Activated T-cell treated with anti-CD3 and anti-CD28 coated beads, Interleukin-2, amount 50 U/mL, for 1 hour (primary cell): Measurements from ENCODE around the gene KCNK3.
A peak's percentile ranks its signal among the peaks of the same experiment; 100 is the strongest.

Experiments used
- DNase-seq: peaks from one replicate; pipeline ENCODE4 v3.0.0-alpha.2; 2020

Gene KCNK3

GRCh38 chr2:26715528-26716270 is 23.2 kb downstream of the KCNK3 start:
- DNase-seq = no peak

- no peak for DNase-seq
Measured at GRCh38 chr2:26716340-26716739, 23.8 kb downstream of the KCNK3 start.

- no peak for DNase-seq
Measured at GRCh38 chr2:26716769-26717168, 24.2 kb downstream of the KCNK3 start.

GRCh38 chr2:26717362-26717761 is 24.8 kb downstream of the KCNK3 start:
- no peak for DNase-seq

- no peak for DNase-seq
Measured at GRCh38 chr2:26718949-26719686, 26.6 kb downstream of the KCNK3 start.

- no peak for DNase-seq
Measured at GRCh38 chr2:26720322-26721114, 28.0 kb downstream of the KCNK3 start.

GRCh38 chr2:26721115-26722032 is 28.9 kb downstream of the KCNK3 start:
- no peak for DNase-seq

GRCh38 chr2:26722328-26722727 is 29.8 kb downstream of the KCNK3 start:
- no peak for DNase-seq

GRCh38 chr2:26722911-26723310 is 30.4 kb downstream of the KCNK3 start:
- no peak for DNase-seq

- DNase-seq = no peak
Measured at GRCh38 chr2:26723475-26723874, 31.0 kb downstream of the KCNK3 start.

- no peak for DNase-seq
Measured at GRCh38 chr2:26723991-26724750, 31.6 kb downstream of the KCNK3 start.

- no peak for DNase-seq
Measured at GRCh38 chr2:26724784-26725520, 32.4 kb downstream of the KCNK3 start.

GRCh38 chr2:26725521-26725820 is 32.9 kb downstream of the KCNK3 start:
- no peak for DNase-seq

GRCh38 chr2:26726228-26726627 is 33.7 kb downstream of the KCNK3 start:
- no peak for DNase-seq

GRCh38 chr2:26727641-26728561 is 35.4 kb downstream of the KCNK3 start:
- peak; percentile 40 for DNase-seq

GRCh38 chr2:26729311-26729710 is 36.8 kb downstream of the KCNK3 start:
- no peak for DNase-seq

GRCh38 chr2:26730549-26731344 is 38.2 kb downstream of the KCNK3 start:
- DNase-seq = no peak

- DNase-seq = no peak
Measured at GRCh38 chr2:26731714-26732113, 39.2 kb downstream of the KCNK3 start.

- DNase-seq = no peak
Measured at GRCh38 chr2:26732446-26732845, 39.9 kb downstream of the KCNK3 start.
